ENCODE data around the gene CCDC51.

Gene CCDC51

DNA sequence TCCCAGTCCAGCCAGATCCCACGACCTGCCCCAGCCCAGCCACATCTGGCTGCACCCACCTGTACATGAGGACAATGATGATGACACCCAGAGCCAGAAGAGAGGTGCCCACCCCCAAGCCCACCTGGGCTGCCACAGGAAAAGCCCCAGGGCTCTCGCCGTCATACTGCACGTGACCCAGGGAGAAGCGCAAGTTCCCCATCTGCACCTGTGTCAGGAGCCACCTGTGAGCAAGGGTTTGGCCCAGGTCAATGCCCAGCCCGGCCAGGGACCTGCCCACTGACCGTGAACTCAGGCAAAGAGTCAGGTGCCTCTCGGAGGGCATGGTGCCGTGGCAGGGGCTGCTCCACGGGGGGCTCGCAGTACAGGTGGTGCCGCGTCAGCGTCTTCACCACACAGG, 26.3 kb downstream of the CCDC51 start:
- TF ChIP-seq ZFX (IDR thresholded peaks at IDR 0.05; ENCODE audit: borderline replicate concordance) (no peak), CTCF (IDR thresholded peaks at IDR 0.05) (no peak)
- H3K27ac ChIP-seq: no peak overlapping the region

DNA sequence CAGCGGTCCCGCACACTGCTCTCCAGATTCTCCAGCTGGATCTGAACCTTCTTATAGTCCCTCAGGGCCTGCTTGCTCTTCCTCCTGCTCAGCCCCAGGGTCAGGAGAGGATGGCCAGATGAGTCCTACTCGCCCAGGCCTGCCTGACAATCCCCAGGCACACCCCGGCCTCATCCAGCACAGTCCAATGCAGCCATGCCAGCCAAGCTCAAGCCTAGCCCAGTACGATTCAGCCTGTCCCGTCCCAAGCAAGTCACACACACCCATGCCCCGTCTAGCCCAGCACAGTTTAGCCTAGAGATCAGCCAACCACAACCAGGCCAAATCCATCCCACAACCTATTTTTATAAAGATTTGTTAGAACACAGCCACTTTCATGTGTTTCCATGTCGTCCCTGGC, 26.8 kb downstream of the CCDC51 start:
- TF ChIP-seq CTCF (IDR thresholded peaks at IDR 0.05): no peak
- no peak for TF ChIP-seq ZFX (IDR thresholded peaks at IDR 0.05; ENCODE audit: borderline replicate concordance)
- H3K27ac ChIP-seq: no peak overlapping the region

DNA sequence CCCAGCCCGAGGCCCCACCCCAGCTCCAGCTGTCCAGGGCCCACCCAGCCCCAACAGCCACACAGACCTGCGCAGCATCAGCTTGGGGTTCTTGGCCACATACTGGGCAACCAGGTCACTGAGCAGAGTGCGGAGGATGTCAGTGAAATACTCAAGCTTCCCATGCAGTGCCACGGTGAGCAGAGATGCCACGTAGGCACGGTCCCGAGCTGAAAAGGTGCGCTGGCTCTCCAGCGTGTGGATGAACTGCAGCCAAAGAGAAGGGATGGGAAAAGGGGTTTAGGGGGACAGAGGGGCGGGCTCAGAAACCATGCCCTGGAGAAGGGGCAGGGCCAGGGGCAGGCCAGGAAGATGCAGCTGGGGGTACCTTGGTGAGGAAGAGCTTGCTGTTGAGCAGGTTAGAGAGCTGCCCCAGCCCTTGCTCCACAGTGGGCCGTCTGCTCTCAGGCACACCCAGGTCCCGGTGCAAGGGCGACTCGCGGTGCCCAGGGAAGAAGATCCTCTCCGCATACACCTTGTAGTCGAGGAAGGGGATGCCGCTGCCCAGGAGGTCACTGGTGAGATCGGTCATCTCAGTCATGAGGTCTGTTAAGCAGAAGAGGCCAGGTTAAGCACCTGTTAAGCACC, 27.4 kb downstream of the CCDC51 start:
- TF ChIP-seq CTCF (IDR thresholded peaks at IDR 0.05) (no peak), ZFX (IDR thresholded peaks at IDR 0.05; ENCODE audit: borderline replicate concordance) (no peak)
- no peak overlapping the region for H3K27ac ChIP-seq

DNA sequence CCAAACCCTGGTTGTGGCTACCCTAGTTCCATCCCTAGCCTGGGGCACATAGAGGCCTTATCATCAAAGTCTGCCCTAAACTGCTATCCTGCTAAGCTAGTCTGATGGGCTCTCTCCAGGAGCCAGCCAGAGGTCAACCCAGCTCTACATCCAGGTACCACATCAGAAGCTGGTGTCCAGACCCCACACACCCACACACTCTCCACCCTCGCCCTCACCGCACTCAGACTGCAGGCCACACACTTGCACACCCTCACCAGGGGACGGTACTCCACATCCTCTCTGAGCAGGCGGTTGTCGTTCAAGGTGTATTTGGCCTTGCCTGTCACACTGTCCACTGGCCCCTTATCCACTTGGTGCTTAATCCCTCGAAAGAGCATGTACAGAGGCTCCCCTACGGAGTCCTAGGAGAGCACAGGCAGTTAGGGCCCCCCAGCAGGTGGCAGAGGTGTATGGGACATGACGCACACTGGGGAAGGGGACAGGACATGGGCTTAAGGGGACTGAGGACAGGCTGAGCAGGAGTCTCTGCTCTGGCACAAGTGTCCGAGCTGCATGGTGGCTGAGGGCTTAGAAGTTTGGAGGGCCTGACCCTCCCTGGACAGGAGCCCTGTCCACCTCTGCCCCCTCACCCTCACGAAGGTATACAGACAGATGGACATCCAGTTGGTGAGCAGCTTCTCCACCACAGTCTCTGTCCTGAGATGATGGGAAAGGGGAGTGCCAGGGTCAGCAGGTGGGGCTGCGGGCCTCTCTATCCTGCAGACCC, 28.1 kb downstream of the CCDC51 start:
- TF ChIP-seq ZFX (IDR thresholded peaks at IDR 0.05; ENCODE audit: borderline replicate concordance) (no peak), CTCF (IDR thresholded peaks at IDR 0.05) (no peak)
- H3K27ac ChIP-seq: no peak overlapping the region

DNA sequence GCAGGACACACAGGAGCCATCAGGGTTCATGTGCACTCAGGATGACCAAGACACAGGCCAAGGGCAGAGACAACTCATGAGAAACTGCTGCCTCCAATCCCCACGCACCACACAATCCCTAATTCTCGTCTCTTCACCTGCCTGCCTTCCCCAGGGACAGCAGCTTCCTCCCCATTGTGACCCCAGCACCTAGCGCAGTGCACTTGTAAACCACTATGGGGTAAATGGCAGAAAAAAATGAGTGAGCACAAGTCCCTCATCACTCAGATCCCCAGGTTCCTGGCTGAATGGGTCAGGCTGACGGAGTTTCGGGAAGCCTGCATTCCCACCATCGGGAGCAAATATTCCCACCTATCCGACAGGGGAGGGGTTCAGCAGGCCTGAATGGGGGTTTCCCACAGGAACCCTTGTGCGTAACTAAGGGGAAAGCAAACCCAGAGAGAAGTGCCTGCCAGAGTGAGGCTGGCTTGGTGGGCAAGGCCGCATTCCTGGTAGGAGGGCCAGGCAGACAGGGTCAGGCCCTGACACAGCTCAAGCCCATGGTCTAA, 28.8 kb downstream of the CCDC51 start:
- no peak overlapping the region for H3K27ac ChIP-seq
- TF ChIP-seq ZFX (IDR thresholded peaks at IDR 0.05; ENCODE audit: borderline replicate concordance) (no peak), CTCF (IDR thresholded peaks at IDR 0.05) (no peak)

- TF ChIP-seq ZFX (IDR thresholded peaks at IDR 0.05; ENCODE audit: borderline replicate concordance) (no peak), CTCF (IDR thresholded peaks at IDR 0.05) (no peak)
- no peak overlapping the region for H3K27ac ChIP-seq
Observed at GRCh38 chr3:48410205-48411040, 29.5 kb downstream of the CCDC51 start.

All from 22Rv1 (cell line).